Cardiac fibroblast (primary cell): Measurements from ENCODE around the gene SNAPIN.

ENCODE experiments used
- DNase-seq, 2 donors: peaks; one replicate each; pipeline versions ENCODE4 v3.0.0 to v3.0.0-alpha.2; 2010; ENCODE audit warnings: low read depth in 2 of 2
- H3K4me3 ChIP-seq, 2 donors: replicated peaks in 1 of 2; 1 replicate in 1 of 2; 2 replicates in 1 of 2; pipeline ENCODE4 v1.5.1; 2011; ENCODE audit warnings: low read depth in 2 of 2, low read length in 2 of 2, mild to moderate bottlenecking in 2 of 2, moderate library complexity in 1 of 2
- CTCF ChIP-seq: IDR thresholded peaks from one replicate; pipeline ENCODE4 v1.5.1; 2011; ENCODE audit warnings: low read depth, mild to moderate bottlenecking, low read length, inconsistent platforms

The SNAPIN gene

GRCh38 chr1:153630384-153630783 is 28.1 kb upstream of the SNAPIN start:
- no peak for TF ChIP-seq CTCF
- DNase-seq = no peak
- H3K4me3 ChIP-seq = no peak overlapping the region

- TF ChIP-seq CTCF = no peak
- no peak overlapping the region for H3K4me3 ChIP-seq
- DNase-seq = no peak
Measured at GRCh38 chr1:153631047-153632022, 27.2 kb upstream of the SNAPIN start.

GRCh38 chr1:153633161-153633753 is 25.2 kb upstream of the SNAPIN start:
- peak overlapping the region; percentile 1 to 100 for H3K4me3 ChIP-seq
- no peak for DNase-seq
- no peak for TF ChIP-seq CTCF

- peak; percentile 99 for DNase-seq
- peak within 1 kb of the TSS; percentile 91 to 100 for H3K4me3 ChIP-seq
- no peak for TF ChIP-seq CTCF
Measured at GRCh38 chr1:153633754-153634665, 24.5 kb upstream of the SNAPIN start, which contains the start of gene CHTOP. CHTOP (plus strand) TSS chr1:153634066; CDS start chr1:153636589, 2,523 bp downstream.

GRCh38 chr1:153635872-153636271 is 22.6 kb upstream of the SNAPIN start:
- no peak overlapping the region for H3K4me3 ChIP-seq
- no peak for TF ChIP-seq CTCF
- no peak for DNase-seq

GRCh38 chr1:153636312-153636711 is 22.2 kb upstream of the SNAPIN start:
- DNase-seq = no peak
- no peak for TF ChIP-seq CTCF
- no peak overlapping the region for H3K4me3 ChIP-seq
